ENCODE data around the gene RBM11. TPM values are rescaled to one million over a fixed set of nuclear protein-coding genes. Genes with fewer than 3 reads are reported as not detected.
"Not testable (repeated sequence)": the region's sequence is repeated elsewhere in the genome, so short reads cannot be mapped to it uniquely, and the experiment has no call there.

The RBM11 gene
- 4.6 and 6.1 TPM in 2 replicates for total RNA-seq

DNA sequence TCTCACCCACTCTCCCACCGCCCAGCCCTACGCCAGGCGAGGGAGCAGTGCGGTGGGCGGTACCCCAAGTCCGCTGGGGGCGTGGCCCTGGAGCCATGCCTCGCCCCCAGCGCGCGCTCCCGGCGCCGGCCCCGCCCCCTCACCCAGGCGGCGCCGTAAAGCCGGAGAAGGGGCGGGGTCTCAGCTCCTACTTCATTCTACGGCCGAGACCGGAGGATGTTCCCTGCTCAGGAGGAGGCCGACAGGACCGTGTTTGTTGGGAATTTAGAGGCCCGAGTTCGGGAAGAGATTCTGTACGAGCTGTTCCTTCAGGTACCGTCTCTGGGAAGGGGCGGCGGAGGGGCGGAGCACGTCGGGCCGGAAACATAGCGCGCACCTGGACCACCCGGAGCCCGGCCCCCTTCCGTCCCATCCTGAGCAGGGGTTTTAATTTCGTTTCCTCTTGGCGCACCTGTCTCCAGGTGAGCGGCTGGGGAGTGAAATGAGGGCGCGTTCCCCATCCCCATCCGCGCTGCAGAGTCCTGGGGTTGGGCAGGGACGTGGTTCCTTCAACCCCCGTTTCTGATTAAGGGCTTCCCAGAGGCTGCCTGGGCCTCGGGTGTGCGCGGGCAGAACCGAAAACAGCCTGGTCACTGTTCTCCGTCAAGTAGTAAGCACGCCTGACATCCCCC, at the start of gene RBM11:
RBM11 (plus strand) TSS at position 187 of the 671 bp plus-strand sequence; CDS start at position 217, 30 bp downstream.
- peak; percentile 19 for DNase-seq (ENCODE audit: low read depth)
- Histone ChIP-seq H3K36me3 (ENCODE audit: control insufficient read depth, insufficient read depth, low read length) (no peaks in the 10 kb centered on the region), H3K4me3 (ENCODE audit: low read depth, low read length) (peak within 1 kb of the TSS; percentile 70), H3K27me3 (ENCODE audit: control insufficient read depth, insufficient read depth, low read length) (no peaks in the 10 kb centered on the region)
- no peak for TF ChIP-seq CTCF (IDR thresholded peaks at IDR 0.05; ENCODE audit: insufficient read depth, low read length, poor library complexity, severe bottlenecking)

GRCh38 chr21:14166463-14167223, 49.3 kb upstream of the RBM11 start:
- not testable (repeated sequence) for DNase-seq (ENCODE audit: low read depth); H3K4me3 ChIP-seq (ENCODE audit: low read depth, low read length); H3K27me3 ChIP-seq (ENCODE audit: control insufficient read depth, insufficient read depth, low read length); H3K36me3 ChIP-seq (ENCODE audit: control insufficient read depth, insufficient read depth, low read length)

DNA sequence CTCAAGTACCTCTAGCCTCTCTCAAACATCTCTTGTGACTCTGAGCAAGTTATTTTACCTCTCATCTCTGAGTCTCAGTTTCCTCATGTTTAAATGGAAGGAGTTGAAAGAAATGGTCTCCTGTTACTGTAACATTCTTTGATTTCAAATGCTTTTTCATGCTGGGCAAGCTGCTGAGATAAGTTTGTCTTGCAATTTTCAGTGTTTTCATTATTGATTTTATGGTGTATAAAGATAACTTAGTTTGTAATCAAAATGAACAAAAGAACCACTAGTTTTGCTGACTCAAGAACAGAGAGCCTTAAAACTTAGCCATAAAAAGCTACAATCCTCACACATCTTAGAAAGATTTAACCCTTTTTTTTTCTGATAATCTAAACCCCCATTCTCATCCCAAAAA, 9.7 kb upstream of the RBM11 start:
- Histone ChIP-seq H3K4me3 (ENCODE audit: low read depth, low read length) (no peak overlapping the region), H3K27me3 (ENCODE audit: control insufficient read depth, insufficient read depth, low read length) (no peaks in the 10 kb centered on the region), H3K36me3 (ENCODE audit: control insufficient read depth, insufficient read depth, low read length) (no peaks in the 10 kb centered on the region)
- no peak for DNase-seq (ENCODE audit: low read depth)
- no peak for TF ChIP-seq CTCF (IDR thresholded peaks at IDR 0.05; ENCODE audit: insufficient read depth, low read length, poor library complexity, severe bottlenecking)

GRCh38 chr21:14210738-14211137, 5.2 kb upstream of the RBM11 start, which contains the start of gene LIPI:
Gene LIPI (minus strand): TSS chr21:14210955. CDS start chr21:14210845, 110 bp downstream.
- no peak for DNase-seq (ENCODE audit: low read depth)
- TF ChIP-seq CTCF (IDR thresholded peaks at IDR 0.05; ENCODE audit: insufficient read depth, low read length, poor library complexity, severe bottlenecking) = no peak
- no peaks in the 10 kb centered on the region for H3K27me3 ChIP-seq (ENCODE audit: control insufficient read depth, insufficient read depth, low read length)
- H3K4me3 ChIP-seq (ENCODE audit: low read depth, low read length) = no peak within 1 kb of the TSS
- no peaks in the 10 kb centered on the region for H3K36me3 ChIP-seq (ENCODE audit: control insufficient read depth, insufficient read depth, low read length)

DNA sequence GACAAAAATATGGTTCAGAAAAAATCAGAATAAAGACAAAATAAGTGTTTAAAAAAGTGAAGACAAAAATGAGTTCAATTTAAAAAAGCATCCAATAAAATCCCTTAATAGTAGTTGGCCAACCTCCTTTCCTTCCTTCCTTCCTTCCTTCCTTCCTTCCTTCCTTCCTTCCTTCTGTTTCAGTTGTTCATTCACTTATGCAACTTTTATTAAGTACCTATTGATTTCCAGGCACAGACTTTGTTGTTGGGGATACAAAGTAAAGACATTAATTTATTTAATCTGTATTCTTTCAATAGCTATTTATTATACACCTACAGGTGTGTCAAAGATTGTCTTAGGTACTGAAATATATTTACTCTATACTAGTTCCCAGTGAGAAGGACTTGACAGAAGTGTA, 2.8 kb upstream of the RBM11 start:
- no peak for TF ChIP-seq CTCF (IDR thresholded peaks at IDR 0.05; ENCODE audit: insufficient read depth, low read length, poor library complexity, severe bottlenecking)
- no peak for DNase-seq (ENCODE audit: low read depth)
- H3K36me3 ChIP-seq (ENCODE audit: control insufficient read depth, insufficient read depth, low read length) = no peaks in the 10 kb centered on the region
- H3K27me3 ChIP-seq (ENCODE audit: control insufficient read depth, insufficient read depth, low read length) = no peaks in the 10 kb centered on the region
- no peak overlapping the region for H3K4me3 ChIP-seq (ENCODE audit: low read depth, low read length)

- H3K36me3 ChIP-seq (ENCODE audit: control insufficient read depth, insufficient read depth, low read length) = no peaks in the 10 kb centered on the region
- TF ChIP-seq CTCF (IDR thresholded peaks at IDR 0.05; ENCODE audit: insufficient read depth, low read length, poor library complexity, severe bottlenecking) = no peak
- no peaks in the 10 kb centered on the region for H3K27me3 ChIP-seq (ENCODE audit: control insufficient read depth, insufficient read depth, low read length)
- no peak overlapping the region for H3K4me3 ChIP-seq (ENCODE audit: low read depth, low read length)
- DNase-seq (ENCODE audit: low read depth) = no peak
Measured at GRCh38 chr21:14223365-14223764, 7.4 kb downstream of the RBM11 start.

Measured in kidney epithelial cell (primary cell).